ENCODE results near the gene WAC.

- no peak for TF ChIP-seq POLR2A (IDR thresholded peaks at IDR 0.05)
- TF ChIP-seq CTCF (IDR thresholded peaks at IDR 0.05): no peak
Measured at GRCh38 chr10:28514648-28515047, 18.3 kb upstream of the WAC start.
